ENCODE measurements around the gene TRAF3IP3.
"Not testable (repeated sequence)": the region's sequence is repeated elsewhere in the genome, so short reads cannot be mapped to it uniquely, and the experiment has no call there.

Gene TRAF3IP3

DNA sequence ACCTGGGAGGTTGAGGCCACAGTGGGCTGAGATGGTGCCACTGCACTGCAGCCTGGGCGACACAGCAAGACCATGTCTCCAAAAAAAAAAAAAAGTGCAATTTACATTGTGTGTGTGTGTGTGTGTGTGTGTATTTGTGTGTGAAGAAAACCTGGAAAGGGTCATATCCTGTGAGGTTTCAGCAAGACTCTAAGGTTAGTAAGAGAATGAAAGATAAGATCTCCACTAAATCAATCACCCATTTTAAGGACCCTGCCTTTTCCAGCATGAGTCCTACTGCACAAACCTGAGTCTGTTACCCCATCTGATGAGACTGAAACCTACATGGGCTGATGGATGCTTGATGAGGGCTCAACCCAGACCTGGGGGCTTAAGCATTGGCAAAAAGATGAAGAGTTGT, 33.4 kb downstream of the TRAF3IP3 start:
- H3K9me3 ChIP-seq: no peaks in the 10 kb centered on the region
- TF ChIP-seq CTCF (IDR thresholded peaks at IDR 0.05): no peak
- peaks cover 12% of the 10 kb centered on the region in 2 experiments for H3K4me1 ChIP-seq (ENCODE audit: control insufficient read depth in 1 of 2, insufficient read depth in 1 of 2, low read depth in 1 of 2, low read length in 1 of 2)
- no peaks in the 10 kb centered on the region for H3K36me3 ChIP-seq
- H3K27ac ChIP-seq: no peak overlapping the region
- H3K4me3 ChIP-seq (ENCODE audit: low read depth in 1 of 2, low read length in 1 of 2): no peak overlapping the region
- peaks cover 77% of the 10 kb centered on the region for H3K27me3 ChIP-seq

DNA sequence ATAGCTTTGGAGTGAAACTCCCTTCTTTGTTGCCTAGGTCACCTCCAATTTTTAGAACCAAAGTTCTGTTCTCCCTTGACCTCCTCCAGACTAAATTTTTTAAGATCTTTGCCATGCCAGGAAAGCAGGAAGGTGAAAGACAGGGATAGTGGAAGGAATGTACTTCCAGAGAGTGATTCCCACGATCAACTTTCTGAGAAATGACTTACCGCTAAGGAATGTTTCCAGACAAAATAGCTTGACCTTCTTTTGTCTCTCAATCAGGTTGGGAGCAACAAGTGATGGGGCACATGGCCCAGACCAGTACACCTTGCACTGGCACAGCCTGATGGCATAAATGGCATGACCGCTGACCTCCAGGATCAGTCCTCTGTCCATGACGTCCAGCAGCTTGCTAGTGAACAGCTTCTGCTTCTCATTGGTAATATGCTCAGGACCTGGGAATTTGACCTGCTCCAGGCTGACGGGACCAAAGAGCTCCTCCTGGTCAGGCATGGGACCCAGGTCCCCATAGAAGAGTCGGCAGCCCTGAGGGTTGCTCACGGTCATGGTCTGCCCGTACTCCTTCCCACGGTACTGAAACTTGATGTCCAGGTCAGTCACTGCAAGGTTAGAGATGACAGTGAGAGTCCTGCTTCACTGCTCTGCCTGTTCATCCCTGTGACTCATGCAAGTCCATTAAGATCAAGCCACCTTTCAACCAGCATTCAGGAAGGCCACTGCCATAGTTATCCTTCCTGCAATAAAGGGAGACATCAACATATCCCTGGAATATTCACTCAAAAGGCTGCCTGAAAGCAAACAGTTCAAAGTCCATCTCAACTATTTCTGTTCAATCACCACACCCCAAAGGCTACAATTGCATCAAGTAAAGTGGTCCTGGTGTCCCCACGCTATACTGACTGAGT, 34.7 kb downstream of the TRAF3IP3 start:
- Histone ChIP-seq H3K36me3 (no peaks in the 10 kb centered on the region), H3K4me1 (ENCODE audit: control insufficient read depth in 1 of 2, insufficient read depth in 1 of 2, low read depth in 1 of 2, low read length in 1 of 2) (peaks cover 1 to 2% of the 10 kb centered on the region in 2 experiments), H3K9me3 (no peaks in the 10 kb centered on the region), H3K4me3 (ENCODE audit: low read depth in 1 of 2, low read length in 1 of 2) (no peak overlapping the region), H3K27me3 (peaks cover 89% of the 10 kb centered on the region), H3K27ac (no peak overlapping the region)
- TF ChIP-seq CTCF (IDR thresholded peaks at IDR 0.05): no peak

DNA sequence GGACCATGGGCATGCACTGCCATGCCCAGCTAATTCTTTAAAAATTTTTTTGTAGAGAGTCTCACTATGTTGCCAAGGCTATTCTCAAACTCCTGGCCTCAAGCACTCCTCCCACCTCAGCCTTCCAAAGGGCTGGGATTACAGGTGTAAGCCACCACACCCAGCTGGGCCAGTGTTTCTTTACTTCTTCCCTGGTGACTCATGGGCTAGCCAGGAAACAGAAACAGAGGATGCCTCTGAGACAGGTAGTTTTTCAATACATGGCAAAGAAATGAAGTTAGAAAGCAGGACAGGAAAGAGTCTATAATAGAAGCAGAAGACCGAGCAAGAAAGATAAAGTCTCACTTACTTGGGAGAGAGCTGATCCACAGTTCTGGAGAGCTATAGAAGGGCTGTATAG, 36.1 kb downstream of the TRAF3IP3 start:
- no peaks in the 10 kb centered on the region for H3K36me3 ChIP-seq
- H3K9me3 ChIP-seq: no peaks in the 10 kb centered on the region
- TF ChIP-seq CTCF (IDR thresholded peaks at IDR 0.05): no peak
- no peak overlapping the region for H3K27ac ChIP-seq
- H3K4me3 ChIP-seq (ENCODE audit: low read depth in 1 of 2, low read length in 1 of 2): no peak overlapping the region
- no peaks in the 10 kb centered on the region for H3K4me1 ChIP-seq (ENCODE audit: control insufficient read depth in 1 of 2, insufficient read depth in 1 of 2, low read depth in 1 of 2, low read length in 1 of 2)
- H3K27me3 ChIP-seq: peaks cover 85% of the 10 kb centered on the region

DNA sequence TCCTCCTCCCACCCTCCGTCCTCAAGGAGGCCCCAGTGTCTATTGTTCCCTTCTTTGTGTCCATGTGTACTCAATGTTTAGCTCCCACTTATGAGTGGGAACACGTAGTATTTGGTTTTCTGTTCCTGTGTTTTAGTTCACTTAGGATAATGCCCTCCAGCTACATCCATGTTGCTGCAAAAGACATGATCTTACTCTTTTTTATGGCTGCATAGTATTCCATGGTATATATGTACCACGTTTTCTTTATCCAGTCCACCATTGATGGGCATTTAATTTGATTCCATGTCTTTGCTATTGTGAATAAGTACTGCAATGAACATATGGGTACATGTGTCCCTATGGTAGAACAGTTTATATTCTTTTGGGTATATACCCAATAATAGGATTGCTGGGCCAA, 37.9 kb downstream of the TRAF3IP3 start:
- H3K4me1 ChIP-seq (ENCODE audit: control insufficient read depth in 1 of 2, insufficient read depth in 1 of 2, low read depth in 1 of 2, low read length in 1 of 2); H3K36me3 ChIP-seq; H3K27ac ChIP-seq; H3K9me3 ChIP-seq; H3K4me3 ChIP-seq (ENCODE audit: low read depth in 1 of 2, low read length in 1 of 2): not testable (repeated sequence)
- H3K27me3 ChIP-seq: peaks cover 71% of the 10 kb centered on the region

DNA sequence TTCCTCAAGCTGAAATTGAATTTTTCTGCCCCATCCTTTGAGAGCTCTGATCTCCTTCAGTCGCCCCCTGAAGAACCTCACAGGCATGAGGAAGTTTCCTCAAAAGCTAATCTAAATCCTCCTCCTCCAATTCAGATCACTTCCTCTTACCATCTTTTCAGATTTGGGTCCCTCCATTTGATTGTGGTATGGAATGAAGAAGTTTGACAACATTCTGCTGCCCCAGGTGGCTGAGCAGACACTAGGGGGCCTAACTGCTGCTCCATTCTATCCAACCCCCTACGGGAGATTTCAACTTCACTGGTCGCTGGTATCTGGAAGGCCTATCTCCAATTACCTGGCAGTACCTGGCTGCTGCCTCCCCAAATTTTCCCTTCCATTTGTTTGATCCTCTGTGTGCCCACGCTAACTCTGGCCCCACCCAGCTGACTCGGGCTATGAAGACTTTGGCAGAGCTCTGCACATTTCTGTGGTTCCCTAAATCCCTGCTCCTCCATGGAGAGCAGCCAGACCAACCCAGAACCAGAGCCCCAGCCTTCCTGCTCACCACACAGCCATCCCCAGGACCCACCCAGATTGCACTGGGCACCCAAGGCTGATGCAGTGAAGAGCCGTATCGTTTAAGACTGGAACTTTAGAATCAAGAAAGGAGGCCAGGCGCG, 42.3 kb downstream of the TRAF3IP3 start:
- Histone ChIP-seq H3K27ac (no peak overlapping the region), H3K4me3 (ENCODE audit: low read depth in 1 of 2, low read length in 1 of 2) (no peak overlapping the region), H3K4me1 (ENCODE audit: control insufficient read depth in 1 of 2, insufficient read depth in 1 of 2, low read depth in 1 of 2, low read length in 1 of 2) (no peaks in the 10 kb centered on the region), H3K27me3 (peaks cover 52% of the 10 kb centered on the region), H3K9me3 (no peaks in the 10 kb centered on the region), H3K36me3 (no peaks in the 10 kb centered on the region)
- TF ChIP-seq CTCF (IDR thresholded peaks at IDR 0.05): no peak
